ENCODE data around the gene FGF7.
A peak's percentile ranks its signal among the peaks of the same experiment; 100 is the strongest.

Gene FGF7

DNA sequence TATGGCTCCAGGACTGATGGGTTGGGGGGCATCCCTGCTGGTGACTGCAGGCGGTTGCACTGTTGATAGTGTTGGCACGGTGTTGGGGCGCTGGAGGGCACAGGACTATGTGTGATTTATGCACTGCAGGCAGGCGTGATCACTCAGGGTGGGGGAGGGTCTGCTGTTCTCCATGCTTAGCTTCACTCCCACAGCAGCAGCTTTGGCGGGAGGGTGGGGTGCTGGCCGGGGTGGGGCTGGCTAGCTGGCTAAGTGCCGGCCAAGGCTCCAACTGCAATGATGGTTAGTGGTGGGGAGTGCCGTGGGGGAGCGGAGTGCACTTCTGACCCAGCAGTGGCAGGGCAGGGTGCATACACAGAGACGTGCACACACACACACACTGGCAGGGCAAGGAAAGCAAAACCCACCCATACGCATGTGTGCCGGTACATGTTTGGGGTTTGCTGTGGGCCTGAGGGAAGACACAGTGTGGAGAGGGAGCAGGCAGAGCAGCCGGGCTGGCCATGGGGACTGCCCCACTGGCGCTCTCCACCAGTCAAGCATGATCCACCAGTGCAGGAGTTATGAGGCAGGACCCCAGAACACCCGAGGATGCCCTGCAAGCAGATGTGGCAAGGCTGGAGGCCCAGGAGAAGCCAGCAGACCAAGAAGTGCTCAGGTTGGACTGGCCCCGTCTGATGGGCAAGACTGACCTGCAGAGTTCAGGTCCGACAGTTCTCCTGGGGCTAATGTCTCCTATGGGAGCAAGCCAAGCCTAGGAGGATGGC, 16.5 kb upstream of the FGF7 start:
- no peak overlapping the region for H3K27ac ChIP-seq
- TF ChIP-seq CTCF (conservative IDR thresholded peaks at IDR 0.05; ENCODE audit: low read depth) = no peak
- DNase-seq (ENCODE audit: low spot score) = no peak
- ChIA-PET CTCF (no interaction called here), POLR2A (ENCODE audit: low non-redundant PET) (no interaction called here)

GRCh38 chr15:49410641-49411040, 12.4 kb upstream of the FGF7 start:
- TF ChIP-seq CTCF (conservative IDR thresholded peaks at IDR 0.05; ENCODE audit: low read depth) = no peak
- ChIA-PET POLR2A (ENCODE audit: low non-redundant PET) (no interaction called here), CTCF (interaction anchor here (0.7 kb wide), 1 partner anchor 769 kb away, joined by 6 read pairs; no protein-coding TSS in a partner anchor)
- H3K27ac ChIP-seq = no peak overlapping the region
- DNase-seq (ENCODE audit: low spot score) = no peak

DNA sequence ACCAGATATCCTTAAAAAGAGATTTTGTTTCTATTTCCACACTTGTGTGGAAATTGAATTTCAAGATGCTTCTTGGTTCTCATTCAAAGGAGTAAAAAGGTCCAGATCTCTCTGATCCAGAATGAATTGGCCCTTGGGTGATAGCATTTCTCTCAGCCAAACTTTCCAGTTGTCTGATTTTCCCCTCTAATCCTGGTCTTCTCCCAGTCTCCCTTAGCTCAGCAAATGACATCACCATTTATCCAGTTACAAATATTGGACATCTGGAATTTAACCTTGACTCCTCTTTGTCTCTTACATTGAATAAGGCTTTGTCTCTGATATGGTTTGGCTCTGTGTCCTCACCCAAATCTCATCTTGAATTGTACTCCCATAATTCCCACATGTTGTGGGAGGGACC, 10.2 kb upstream of the FGF7 start:
- CTCF ChIA-PET = interaction anchor here (0.6 kb wide), 1 partner anchor 267 kb away, joined by 3 read pairs; no protein-coding TSS in a partner anchor
- DNase-seq (ENCODE audit: low spot score) = no peak

DNA sequence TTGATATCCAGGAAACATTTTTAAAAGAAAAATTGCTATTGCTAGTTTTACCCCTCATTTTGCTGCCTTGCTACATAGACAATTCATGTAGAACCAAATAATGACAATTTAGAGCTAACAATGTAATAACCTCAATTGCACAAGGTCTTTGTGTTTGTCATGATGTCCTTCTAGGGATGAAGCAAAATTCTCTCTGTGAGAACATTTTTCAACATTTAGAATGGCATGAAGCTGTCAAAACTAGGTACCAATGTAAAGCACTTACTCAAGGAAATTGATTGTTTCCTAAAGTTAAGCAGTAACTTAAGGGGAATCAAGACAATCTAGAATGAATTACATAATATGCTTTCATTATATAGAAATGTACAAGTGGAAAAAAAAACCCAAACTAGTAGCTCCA, 7.9 kb upstream of the FGF7 start:
- ChIA-PET POLR2A (ENCODE audit: low non-redundant PET) (no interaction called here), CTCF (interaction anchor here (0.6 kb wide), 1 partner anchor 316 kb away, joined by 3 read pairs; no protein-coding TSS in a partner anchor)
- DNase-seq (ENCODE audit: low spot score) = no peak
- TF ChIP-seq CTCF (conservative IDR thresholded peaks at IDR 0.05; ENCODE audit: low read depth) = no peak
- H3K27ac ChIP-seq = no peak overlapping the region

More for the DNA sequence above, 10.2 kb upstream of the FGF7 start:
- POLR2A ChIA-PET (ENCODE audit: low non-redundant PET) = no interaction called here
- TF ChIP-seq CTCF (conservative IDR thresholded peaks at IDR 0.05; ENCODE audit: low read depth) = no peak
- H3K27ac ChIP-seq = no peak overlapping the region

DNA sequence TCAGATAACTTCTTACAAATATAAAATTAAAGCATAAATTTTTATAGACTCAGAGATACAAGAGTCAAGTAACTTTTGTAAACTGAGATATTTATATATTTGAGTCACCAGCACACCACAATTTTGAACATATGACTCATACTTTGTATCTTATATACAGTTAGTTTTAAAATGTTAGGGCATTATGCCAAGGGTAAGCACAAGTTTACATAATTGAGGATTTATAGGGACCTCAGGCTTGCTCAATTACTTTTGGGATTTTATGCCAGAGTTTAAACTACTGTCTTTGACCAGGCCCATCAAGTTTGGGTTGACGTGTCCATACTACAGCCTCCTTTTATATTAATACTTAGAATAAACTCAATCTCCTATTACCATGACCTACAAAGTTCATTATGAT, 7.4 kb upstream of the FGF7 start:
- TF ChIP-seq CTCF (conservative IDR thresholded peaks at IDR 0.05; ENCODE audit: low read depth) = no peak
- POLR2A ChIA-PET (ENCODE audit: low non-redundant PET) = no interaction called here
- peak; percentile 64 for DNase-seq (ENCODE audit: low spot score)
- no peak overlapping the region for H3K27ac ChIP-seq
- CTCF ChIA-PET = interaction anchor here (0.6 kb wide), 1 partner anchor 316 kb away, joined by 3 read pairs; no protein-coding TSS in a partner anchor

- no peak for TF ChIP-seq CTCF (conservative IDR thresholded peaks at IDR 0.05; ENCODE audit: low read depth)
- POLR2A ChIA-PET (ENCODE audit: low non-redundant PET) = no interaction called here
- no peak overlapping the region for H3K27ac ChIP-seq
- DNase-seq (ENCODE audit: low spot score) = no peak
- CTCF ChIA-PET = no interaction called here
Measured at GRCh38 chr15:49418811-49419210, 4.2 kb upstream of the FGF7 start.
